Lower leg skin (tissue), 4 donors: Measurements from ENCODE around the gene UNC5C. TPM values are rescaled to one million over a fixed set of nuclear protein-coding genes. Genes with fewer than 3 reads are reported as not detected.

Source experiments
- DNase-seq, 2 donors: peaks; one replicate each; pipeline ENCODE4 v3.0.0-alpha.2; 2019; ENCODE audit warnings: low spot score in 2 of 2
- H3K4me3 ChIP-seq: fragments of 200-600 bp; sonication (generic); 2 replicates; pipeline ENCODE4 v1.5.1; 2017; ENCODE audit warnings: mild to moderate bottlenecking, low read depth; ENCODE audit not compliant: poor library complexity, severe bottlenecking
- CTCF ChIP-seq, 3 donors: fragments of 450-650 bp; IDR thresholded peaks; one replicate each; pipeline ENCODE4 v1.5.1; 2016; ENCODE audit warnings: antibody characterized with exemption in 3 of 3, mild to moderate bottlenecking in 3 of 3, moderate library complexity in 2 of 3
- POLR2A ChIP-seq, 2 donors: fragments of 450-650 bp; IDR thresholded peaks; one replicate each; pipeline ENCODE4 v1.6.1; 2016 to 2017; ENCODE audit warnings: antibody characterized with exemption in 2 of 2, mild to moderate bottlenecking in 1 of 2, moderate library complexity in 1 of 2
- WGBS, 2 donors: methylation state at CpG; one replicate each; pipeline ENCODE4 v1.1.5; 2018; 5-methylcytosine and 5-hydroxymethylcytosine counted together
- intact Hi-C: fragments of 100-400 bp; cut with DNase I; formaldehyde crosslinking; loops from one replicate; pipeline ENCODE4 v1.15.0; 2023; ENCODE audit warnings: low total_unique reads
- total RNA-seq, 4 donors: library from RNA; depleted of rRNA; stranded (reverse); fragments of >200 nt; gene quantifications; one replicate each; pipeline ENCODE4 v1.1.0, GENCODE V29; 2016

UNC5C gene
- total RNA-seq, 4 donors from 2014 or later = 0.34 to 1.8 (median 1.2) TPM

DNA sequence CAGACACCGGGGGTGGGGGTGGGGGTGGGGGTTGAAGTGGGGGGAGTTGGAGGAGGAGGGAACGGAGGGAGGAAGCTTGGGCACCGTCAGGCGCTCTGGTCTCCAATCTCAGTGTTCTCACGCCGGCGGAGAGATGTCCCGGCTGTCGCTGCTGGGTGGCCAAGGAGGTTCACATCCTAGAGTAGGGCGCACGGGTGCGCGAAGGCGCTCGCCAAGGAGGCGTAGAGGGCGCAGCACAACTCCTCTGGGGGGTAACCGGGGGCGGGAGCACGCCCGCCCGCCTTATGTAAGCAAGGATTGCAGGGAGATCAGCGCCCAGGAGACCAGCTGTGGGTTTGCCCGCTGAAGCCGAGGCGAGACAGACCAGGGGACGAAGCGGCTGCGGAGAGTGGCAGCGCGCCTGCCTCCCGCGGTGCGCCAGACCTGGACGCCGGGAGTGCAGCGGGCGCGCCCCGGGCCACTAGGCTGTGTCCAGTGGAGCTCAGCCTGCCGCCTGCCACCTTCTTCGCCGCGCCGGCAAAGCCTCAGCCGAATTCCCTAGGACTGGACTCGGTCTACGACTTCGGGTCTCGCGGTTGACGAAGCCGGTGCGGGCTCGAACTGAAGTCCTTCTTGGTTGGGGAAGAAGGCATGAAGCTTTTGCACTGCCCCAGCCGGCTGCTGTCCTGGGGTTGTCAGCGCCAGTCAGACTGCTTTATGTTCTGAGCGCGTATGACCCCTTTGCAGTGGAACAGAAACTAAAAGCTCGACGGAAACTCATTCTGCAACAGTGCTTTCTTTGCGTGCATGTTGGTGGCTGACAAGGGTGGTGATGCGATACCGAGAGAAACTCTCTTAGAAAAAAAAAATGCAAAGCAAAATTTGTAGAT lies 707 bp upstream of the UNC5C start:
- intact Hi-C loops = no loop called here
- no peak for TF ChIP-seq POLR2A (IDR thresholded peaks at IDR 0.05)
- no peak for TF ChIP-seq CTCF (IDR thresholded peaks at IDR 0.05)
- H3K4me3 ChIP-seq = peak overlapping the region; percentile 18
- DNase-seq = peak in 1 of 2 donors; percentile 84
- WGBS, 2 donors = 1% methylated on average over 41 to 46 of the region's 64 CpGs

DNA sequence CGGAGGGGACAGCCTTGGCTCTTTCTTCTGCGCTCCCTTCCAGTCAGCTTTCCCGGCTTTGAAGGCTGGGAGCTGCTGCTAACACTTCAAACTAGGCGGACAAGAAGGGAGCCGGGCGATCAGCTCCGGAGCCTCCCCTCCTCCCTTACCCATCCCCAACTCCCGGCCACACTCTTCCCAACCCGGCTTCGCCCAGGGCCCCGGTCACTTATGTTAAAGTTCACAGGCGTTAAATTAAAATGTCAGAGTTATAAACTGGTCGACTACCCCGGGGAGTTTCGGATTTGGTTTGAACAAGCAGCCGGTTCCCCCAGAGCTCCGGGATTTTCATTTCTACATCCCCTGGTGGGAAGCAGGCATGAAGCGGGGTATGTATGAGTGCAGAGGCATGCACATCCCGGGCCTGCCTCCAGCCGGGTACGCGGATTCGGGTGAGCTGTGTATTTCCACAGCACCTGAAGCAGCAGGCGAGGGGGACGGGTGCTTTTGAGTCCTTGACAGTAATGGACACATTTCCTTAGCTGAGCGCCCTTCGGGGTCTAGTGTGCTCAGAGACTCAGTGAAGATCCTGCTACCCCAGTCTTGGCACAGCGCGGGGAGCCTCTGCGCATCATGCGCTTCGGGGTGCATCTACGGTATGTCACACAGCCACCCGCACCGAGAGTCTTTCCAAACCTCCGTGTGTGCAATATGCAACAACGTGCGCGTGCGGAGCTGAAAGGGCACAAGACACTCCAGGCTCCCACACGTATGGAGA lies 880 bp downstream of the UNC5C start:
- no peak for TF ChIP-seq CTCF (IDR thresholded peaks at IDR 0.05)
- TF ChIP-seq POLR2A (IDR thresholded peaks at IDR 0.05) = no peak
- WGBS, 2 donors = 1% methylated on average over 37 to 39 of the region's 41 CpGs

GRCh38 chr4:95546866-95547714 lies 1.7 kb downstream of the UNC5C start:
- TF ChIP-seq CTCF (IDR thresholded peaks at IDR 0.05) = no peak
- TF ChIP-seq POLR2A (IDR thresholded peaks at IDR 0.05) = no peak
- DNase-seq = no peak
- intact Hi-C loops = no loop called here
- 30 to 32% methylated on average over 22 of the region's 22 CpGs for WGBS, 2 donors
- H3K4me3 ChIP-seq = no peak overlapping the region

More for the DNA sequence above, 880 bp downstream of the UNC5C start:
- no peak for DNase-seq
- H3K4me3 ChIP-seq = no peak overlapping the region
- intact Hi-C loops = no loop called here

- TF ChIP-seq CTCF (IDR thresholded peaks at IDR 0.05) (no peak), POLR2A (IDR thresholded peaks at IDR 0.05) (no peak)
Observed at GRCh38 chr4:95546221-95546620, 2.6 kb downstream of the UNC5C start.

GRCh38 chr4:95545546-95545945 lies 3.2 kb downstream of the UNC5C start:
- WGBS, 2 donors = 88 to 92% methylated on average over 6 of the region's 6 CpGs
- DNase-seq = no peak

More at GRCh38 chr4:95546221-95546620, 2.6 kb downstream of the UNC5C start:
- 48 to 62% methylated on average over 3 of the region's 3 CpGs for WGBS, 2 donors
- DNase-seq = no peak
- H3K4me3 ChIP-seq = no peak overlapping the region
- intact Hi-C loops = no loop called here

More at GRCh38 chr4:95545546-95545945, 3.2 kb downstream of the UNC5C start:
- no peak overlapping the region for H3K4me3 ChIP-seq
- intact Hi-C loops = no loop called here
- TF ChIP-seq POLR2A (IDR thresholded peaks at IDR 0.05) = no peak
- no peak for TF ChIP-seq CTCF (IDR thresholded peaks at IDR 0.05)
